HT-29 (cell line): Measurements from ENCODE around the gene CDH23. TPM values are rescaled to one million over a fixed set of nuclear protein-coding genes. Genes with fewer than 3 reads are reported as not detected.

Source experiments
- DNase-seq: peaks from one replicate; pipeline ENCODE4 v3.0.0-alpha.2; 2015; ENCODE audit warnings: low spot score
- total RNA-seq: library from RNA; depleted of rRNA; stranded (reverse); fragments of >200 nt; shearing (Covaris generic); gene quantifications from 2 replicates; pipeline ENCODE4 v1.2.3, GENCODE V29; 2014

Gene CDH23
- total RNA-seq, 1 experiment from 2014 or later: 0.05 TPM

DNA sequence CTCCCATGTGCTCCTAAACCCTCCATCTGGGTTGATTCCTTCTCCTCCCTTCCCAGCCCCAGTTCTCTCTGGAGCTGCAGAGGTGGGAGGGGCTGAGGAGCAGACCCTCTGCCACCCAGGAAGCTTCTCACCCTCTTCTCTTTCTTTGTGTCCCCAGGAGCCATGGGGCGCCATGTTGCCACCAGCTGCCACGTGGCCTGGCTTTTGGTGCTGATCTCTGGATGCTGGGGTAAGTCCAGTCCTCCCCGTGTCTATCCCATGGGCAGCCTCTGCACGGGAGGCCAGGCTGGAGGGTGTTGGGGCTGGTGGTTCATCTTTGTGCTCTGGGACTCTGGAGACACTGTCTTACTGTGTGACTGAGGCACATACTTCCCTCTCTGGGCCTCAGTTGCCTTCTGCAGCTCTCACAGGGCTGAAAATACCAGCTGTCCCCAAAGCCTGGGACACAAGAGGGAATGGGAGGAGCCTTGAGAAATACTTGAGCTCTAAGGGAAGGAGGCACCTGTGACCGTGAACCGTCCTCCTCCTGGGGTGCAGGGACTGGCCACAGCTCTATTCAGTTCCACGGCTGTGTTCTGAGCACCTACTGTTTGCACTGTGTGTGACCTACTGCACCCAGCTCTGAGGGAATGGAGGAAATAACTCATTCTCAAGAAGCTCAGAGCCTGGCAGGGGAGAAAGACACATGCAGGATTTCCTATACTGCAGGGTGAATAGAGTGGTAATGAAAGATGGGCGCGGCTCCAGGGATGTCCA is 43.1 kb downstream of the CDH23 start:
- DNase-seq: no peak

DNA sequence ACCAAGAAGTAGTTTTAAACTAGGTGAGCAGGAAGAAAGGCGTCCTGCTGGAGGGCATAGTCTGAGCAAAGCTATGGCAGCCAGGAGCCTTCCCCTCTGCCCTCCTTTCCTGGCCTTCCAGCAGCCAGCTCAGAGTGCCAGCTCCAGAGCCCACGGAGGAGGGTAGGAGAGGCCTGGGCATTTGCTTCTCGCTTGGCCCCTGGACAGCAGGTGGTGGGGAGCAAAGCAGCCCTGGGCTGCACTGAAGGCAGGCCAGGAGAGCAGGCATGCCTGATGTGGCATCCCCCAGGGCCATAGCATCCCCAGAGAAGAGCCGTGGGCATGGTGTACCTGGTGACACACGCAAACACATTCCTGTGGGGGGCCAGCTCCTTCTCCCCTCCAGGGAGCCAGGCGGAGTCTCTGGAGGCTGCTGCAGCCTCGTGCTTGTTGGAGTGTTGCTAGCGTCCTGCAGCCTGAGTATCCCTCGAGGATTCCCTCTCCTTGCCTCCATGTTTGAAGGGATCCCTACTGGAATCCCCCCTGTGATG is 43.9 kb downstream of the CDH23 start:
- no peak for DNase-seq

DNA sequence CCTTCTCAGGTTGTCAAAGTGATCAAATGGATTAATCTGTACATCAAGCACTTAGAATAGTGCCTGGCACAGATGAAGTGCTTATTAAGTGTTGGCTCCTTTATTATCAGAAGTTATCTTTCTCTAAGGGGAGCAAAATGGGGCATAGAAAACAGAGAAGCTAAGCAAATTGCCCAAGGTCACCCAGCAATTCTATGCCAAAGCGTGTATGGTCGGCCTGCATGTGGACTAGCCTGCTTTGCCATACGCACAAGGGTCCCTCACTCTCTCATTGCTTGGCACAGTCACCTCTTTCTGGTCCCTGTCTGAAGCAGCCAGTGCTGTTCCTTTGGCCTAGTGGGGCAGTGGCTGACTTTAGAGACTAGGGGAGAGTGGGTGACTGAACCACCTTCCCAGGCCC is 45.3 kb downstream of the CDH23 start:
- DNase-seq: no peak

DNA sequence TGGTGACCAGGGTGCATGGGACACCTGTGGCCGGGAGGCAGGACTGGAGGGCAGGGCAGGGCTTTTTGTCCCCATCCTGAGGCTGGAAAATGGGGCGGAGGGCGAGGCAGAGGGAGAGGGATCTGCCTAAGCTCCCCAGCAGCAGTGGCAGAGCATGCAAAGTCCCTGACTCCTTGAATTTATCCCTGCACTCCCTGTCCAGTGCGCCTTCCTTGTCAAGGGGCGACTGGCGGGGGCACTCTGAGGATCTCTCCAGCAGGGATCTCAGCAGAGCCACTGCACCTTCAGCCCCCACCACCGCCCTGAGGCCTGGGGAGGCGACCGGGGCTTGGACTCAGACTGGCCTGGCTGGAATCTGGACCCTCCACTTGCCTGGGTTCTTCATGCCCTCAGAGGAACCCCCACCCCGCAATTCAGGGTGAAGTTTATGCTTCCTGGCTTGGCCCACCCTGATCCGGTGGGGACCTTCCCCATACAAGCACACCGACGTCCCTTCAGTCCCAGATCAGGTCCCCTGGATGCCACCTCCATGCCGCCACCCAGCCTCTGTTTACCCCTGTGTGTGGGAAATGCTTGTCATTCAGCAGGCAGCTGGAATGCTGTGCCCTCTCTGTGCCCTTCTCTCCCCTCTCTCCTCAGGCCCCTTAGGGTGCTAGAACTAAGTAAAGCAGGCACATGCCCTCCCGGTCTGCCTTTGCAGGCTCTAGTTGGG is 46.3 kb downstream of the CDH23 start:
- no peak for DNase-seq

DNA sequence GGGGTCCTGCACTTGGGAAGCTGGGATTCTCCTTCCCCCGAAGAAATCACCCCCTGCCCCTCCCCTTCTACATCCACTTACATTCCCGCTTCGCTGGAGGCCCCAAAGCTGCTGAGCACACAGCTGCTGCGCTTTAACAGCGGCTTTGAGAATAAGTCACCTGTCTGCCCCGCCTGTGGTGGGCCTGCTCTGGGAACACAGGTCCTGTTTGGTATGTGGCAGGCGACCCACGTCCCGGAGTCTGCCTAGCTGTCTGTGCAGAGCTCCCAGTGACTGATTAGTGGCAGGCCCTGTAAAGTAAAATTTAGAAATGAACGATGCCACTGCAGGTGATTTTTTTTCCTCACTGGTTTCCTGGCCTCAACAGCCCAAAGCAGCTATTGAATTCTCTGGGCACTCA is 47.0 kb downstream of the CDH23 start:
- DNase-seq: no peak

DNA sequence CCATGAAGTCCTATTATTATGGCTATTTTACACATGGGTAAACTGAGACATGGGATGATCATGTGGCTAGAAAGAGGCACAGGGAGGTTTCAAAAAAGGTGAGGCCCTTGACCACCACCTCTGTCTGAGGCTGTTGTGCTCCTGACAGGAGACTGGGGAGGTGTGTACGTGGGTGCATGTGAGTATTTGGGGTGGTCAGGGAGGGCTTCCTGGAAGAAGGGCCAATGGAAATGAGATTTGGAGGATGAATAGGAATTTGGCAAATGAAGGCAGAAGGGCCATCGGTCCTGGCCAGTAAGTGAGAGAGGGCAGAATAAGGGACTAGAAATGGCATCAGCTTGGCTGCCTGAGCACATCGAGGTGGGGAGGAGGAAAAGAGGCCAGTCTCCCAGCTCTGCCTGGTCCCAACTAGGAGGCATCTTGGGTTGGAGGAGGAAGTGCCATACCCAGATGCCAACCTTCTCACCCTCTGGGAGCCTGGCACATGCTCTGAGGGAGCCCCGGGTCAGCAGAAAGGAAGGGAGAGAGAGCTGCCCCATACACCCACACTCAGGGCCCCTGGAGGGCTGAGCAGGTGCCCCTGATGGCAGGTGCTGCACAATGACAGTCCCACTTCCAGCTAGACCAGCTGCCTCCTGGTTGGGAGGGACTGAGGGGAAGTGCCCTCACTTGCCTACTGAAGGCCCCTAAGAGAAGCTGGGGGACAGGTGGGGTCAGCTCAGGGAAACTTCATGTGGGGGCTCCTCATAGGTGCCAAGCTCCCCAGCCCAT is 47.7 kb downstream of the CDH23 start:
- no peak for DNase-seq

DNA sequence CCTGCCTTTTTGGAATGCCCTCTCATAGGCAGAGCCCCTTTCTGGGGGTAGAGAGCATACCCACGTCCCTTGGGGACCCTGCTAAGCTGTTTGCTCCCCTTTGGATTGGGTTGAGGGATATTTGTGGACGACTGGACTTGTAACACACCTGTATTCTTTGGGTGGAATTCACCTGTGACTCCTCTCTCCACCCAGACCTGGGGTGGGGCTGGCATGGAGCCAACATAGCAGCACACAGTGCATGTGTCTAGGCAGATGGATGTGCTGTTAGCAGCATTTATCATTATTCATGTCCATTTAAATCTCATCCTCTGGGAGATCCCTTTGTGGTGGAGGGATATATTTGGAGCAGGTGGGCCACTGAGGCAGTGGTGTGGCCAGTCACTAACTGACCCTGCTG is 51.0 kb downstream of the CDH23 start:
- DNase-seq: peak; percentile 77

DNA sequence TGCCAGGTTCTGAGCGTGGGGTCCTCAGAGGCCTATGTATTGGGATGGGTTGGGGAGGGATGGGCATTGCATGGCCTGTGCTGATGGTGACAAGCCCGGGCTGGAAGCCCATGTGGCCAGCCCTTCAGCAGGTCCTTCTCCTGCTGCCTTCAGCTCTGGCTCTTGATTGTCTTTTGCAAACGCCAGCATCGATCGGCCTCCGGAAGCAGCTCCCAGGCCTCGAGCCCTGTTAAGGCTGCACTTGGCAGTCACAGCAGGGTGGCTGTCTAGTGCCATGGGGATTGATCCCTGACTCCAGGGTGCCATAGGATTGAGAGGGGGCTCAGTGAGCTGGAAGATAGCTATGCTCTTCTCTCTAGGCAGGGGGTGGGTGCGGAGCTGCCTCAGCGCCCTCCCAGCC is 51.4 kb downstream of the CDH23 start:
- DNase-seq: no peak

DNA sequence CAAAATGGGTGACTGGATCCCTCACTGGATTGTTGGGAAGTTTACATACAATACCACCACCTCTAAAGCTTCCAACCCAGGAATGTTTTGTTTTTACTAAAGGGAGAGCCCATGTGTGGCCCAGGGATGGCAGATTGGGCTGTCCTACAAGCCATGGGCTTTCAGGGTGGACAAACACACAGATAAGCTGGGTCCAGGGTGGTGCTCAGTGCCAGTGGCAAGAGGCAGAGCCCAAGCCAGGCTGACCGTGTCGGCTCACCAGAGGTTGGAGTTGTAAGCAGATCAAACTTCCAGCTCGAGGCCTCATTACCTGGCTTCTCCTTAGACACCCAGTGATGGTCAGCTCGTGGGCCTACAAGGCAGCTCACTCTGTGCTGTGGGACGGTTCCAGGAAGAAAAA is 52.3 kb downstream of the CDH23 start:
- DNase-seq: no peak

DNA sequence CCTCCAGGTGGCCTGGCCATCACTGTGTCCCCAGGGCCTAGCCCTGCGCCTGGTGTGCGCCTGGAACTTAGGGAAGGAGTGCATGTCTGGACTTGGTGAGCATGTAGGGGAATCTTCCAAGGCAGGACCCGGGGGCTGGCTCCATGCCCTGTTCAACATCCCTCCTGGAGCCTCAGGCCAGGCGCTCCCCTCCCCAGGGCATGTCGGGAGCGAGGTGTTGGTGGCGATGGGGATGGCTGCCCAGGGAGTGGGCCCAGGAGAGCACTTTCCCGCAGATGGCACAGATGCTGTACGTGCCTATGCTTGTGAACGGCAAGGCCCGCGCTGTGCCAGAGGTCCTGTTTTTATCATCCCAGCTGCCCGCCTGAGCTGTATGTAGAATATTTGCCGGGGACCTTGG is 55.0 kb downstream of the CDH23 start:
- DNase-seq: no peak

DNA sequence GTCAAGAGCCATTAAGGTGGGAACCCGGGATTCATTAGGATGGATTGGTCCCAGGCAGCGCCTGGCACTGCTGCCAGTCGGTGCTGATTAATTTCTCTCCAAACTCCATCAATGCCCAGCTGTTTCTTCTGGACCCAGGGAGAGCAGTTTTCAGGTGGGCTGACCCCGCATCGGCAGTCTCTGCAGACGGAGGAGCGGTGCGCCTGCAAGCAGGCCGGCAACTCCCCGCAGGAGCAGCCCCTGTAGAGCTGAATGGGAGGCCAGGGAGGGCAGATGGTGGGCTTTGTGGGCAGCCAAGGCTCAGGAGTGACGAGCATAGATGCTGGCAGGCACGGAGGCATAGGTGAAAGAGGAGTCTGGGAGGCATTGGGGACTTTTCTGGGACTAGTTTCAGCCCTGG is 56.5 kb downstream of the CDH23 start:
- no peak for DNase-seq

DNA sequence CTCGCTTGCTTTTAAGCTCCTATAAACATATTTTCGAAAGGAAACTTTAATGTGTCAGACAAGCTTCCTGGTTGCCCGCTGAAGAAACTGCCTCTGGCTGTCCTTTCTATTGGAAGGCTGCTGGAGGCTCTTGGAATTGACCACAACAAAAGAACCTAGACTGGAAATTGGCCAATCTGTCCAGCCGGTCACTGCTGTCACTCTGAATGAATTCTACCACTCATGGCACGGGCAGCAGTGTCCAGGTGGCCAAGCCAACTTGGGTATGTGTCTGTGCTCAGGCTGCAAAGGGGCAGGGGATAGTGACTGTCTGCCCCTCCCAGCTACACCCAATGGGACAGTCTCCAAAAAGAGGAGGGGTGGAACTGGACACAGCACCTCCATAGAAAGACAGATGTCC is 57.6 kb downstream of the CDH23 start:
- DNase-seq: no peak

DNA sequence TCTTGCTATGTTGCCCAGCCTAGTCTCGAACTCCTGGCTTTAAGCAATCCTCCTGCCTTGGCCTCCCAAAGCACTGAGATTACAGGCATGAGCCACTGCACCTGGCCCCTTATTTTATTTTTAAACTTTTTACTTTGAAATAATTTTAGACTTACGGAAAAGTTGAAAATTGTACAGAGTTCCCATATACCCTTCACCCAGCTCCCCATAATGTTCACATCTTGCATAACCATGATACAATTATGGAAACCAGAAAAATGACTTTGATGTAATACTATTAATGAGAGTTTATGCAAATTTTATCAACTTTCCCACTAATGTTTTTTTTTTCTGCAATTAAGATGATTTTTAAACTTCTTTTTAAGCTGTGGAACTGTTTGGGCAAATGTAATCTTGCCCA is 58.3 kb downstream of the CDH23 start:
- DNase-seq: no peak

DNA sequence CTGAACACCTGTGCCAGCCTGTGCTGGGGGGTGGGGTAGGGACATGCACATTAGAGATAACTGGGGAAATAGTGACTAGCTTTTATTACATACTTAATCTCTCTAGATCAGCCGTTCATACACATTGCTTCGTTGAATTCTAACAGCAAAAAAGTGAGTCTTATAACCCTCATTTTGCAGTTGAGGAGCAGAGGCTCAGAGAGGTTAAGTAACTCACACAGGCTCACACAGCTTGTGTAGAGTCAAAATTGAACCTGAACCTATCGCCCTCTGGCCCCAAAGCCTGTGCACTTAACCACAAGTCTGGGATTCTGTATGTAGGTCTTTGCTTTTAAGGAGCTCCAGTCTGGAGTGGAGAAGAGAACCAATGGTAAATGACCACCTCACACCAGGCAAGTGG is 59.9 kb downstream of the CDH23 start:
- no peak for DNase-seq

DNA sequence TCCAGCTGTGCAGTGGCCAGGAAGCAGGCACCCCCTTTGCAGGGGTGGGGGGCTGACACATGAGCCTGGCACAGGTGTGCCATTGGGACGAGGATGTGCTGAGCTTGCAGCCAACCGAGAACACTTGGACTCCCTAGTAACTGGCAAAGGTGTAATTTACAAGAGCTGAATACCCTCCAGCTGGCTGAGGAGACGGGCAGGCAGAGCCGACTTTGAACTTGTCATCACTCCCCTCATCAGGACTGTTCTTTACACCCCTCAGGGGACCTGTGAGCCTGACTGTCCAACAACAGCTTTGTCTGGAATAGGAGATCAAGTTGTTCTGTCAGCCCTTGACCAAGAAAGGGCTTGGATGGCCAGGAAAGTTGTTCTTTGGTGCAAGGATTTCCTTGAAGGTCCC is 61.2 kb downstream of the CDH23 start:
- no peak for DNase-seq

DNA sequence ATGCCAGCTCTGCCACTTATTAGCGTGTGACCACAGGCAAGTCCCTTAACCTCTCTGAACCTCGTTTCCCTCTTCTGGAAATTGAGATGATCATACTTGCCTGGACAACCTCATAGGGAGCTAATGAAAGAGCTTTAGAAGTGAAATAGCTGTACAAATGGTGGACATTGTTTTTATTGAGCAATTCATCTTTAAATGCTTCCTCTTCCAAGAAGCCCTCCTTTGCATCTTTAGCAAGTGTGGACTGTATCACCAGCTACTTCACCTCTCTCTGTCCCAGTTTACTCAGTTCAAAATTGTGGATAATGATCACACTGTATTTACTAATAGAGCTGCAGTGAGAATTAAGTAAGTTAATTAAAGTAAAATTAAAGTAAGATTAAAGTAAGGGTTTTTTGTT is 61.7 kb downstream of the CDH23 start:
- DNase-seq: no peak

DNA sequence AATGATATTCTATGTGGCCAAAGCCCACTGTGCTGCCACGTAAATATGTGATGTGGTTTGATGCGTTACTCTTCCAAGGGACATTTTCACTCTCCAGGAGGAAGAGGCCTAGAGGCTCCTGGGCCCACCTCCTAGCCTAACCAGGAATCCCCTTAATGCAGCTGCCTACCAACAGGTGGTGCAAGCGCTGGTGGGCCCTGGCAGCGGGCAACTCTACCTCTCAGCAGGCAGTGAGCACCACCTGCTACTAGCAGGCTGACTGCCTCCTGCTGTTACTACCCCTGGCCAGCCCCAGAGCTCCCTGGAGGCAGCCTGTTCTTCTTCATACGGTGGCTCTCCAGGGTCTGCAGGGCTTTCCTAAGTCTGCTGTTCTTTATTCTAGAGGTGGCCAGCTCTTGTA is 62.8 kb downstream of the CDH23 start:
- no peak for DNase-seq

DNA sequence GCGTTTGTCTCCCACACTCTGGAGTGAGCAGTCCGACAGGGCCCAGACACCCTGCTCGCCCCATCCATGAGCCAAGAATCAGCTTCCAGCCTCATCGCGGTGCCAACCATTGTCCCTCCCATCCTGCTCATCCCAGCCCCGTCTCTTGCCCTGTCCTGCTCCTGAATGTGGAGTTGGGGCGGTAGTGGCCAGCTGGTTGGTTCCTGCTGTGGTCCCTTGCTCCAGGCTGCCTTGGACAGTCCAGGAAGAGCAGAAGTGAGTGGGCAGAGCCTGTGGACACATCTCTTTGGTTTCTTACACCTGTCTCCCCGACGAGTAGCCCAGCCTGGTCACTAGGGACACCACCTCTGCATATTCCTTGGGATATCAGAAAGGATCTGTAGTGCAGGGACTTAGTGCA is 63.9 kb downstream of the CDH23 start:
- no peak for DNase-seq

DNA sequence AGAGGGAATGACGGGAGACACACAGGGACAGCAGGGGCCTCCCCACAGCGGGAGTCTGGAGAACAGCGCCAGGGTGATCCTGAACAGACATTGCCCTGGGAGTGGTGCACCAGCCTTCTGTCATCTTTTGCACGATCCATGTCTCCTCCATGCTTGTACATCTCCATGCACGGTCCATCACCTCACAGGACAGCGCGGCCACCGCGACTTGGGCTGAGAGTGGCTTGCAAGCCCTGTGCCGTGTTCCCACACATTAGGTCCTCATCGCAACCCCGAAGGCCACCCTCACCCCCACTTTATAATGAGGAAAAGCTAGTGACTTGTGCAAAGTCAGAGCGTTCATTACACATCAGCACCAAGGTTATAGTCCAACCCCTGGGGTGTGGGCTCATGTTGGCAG is 64.7 kb downstream of the CDH23 start:
- no peak for DNase-seq

DNA sequence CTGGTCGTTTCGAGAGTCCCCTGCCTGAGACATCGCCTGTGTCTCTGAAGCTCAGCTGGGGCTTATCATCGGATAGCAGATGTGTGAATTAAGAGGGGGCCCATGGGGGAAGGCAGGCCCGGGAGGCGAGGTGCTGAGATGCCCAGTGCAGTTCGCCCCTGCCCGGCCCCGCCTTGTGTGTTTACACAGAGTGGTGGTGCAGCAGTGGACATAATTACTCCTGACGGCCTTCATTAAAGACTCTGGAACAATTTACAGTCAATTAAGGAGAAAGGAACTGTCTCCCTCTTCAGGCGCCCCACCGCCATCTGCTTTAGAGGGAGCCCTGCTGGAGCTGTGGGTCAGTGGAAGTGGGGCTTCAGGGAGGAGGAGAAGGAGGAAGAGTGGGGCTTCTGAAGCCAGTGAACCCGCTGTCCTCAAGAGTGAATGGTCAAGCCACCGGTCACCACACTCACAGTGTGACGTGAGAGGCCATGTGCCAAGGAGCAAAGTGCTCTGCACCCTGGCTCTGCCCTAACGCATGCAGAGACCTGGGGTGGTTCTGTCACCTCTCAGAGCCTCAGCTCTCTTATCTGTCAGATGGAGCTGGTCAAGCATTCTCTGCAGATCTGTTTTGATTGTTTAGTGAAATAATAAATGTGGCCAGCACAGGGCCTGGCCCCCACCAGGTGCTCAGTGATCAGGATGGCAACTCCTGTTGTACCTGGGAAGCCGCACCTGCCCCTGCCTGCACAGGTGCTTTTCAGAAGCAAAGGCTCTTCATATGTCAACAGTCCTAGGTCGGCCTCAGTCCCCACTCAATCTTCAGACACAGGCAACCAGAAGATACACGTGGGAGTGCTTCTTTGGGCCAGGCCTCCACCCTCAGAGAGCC is 65.6 kb downstream of the CDH23 start:
- DNase-seq: peak; percentile 16

DNA sequence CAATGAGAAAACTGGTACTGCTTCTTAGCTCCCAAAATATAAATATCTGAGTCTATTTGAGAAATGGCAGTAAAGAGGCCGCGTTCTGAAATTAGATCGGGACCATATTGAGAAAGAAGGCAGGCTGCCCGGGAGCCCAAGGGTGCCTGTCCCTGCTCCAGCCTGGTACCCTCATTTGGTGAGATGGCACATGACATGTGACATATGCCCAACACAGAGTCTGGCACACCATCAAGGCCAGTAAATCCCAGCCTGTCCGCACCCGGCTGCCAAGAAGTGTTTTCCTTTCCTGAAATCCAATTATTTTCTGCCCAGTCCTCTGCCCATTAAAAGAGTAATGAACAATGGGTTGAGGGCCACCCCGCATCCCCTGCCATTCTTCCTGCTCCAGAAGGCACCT is 66.4 kb downstream of the CDH23 start:
- no peak for DNase-seq
